GM23338 (cell line): Measurements from ENCODE around the gene NRG3. TPM values are rescaled to one million over a fixed set of nuclear protein-coding genes. Genes with fewer than 3 reads are reported as not detected.

Experiments used
- ATAC-seq: fragments of 200-7000 bp; cut with Tn5 transposase; 3 replicates; pipeline ENCODE4 v1.9.1; 2020
- DNase-seq: peaks from one replicate; pipeline ENCODE4 v3.0.0-alpha.2; 2015; ENCODE audit warnings: low spot score
- H2AFZ ChIP-seq: fragments of 200-600 bp; sonication (generic); 2 replicates; pipeline ENCODE4 v1.8.0; 2016; ENCODE audit warnings: antibody characterized with exemption, mild to moderate bottlenecking, moderate library complexity
- H3F3A ChIP-seq: fragments of 200-600 bp; sonication (generic); replicated peaks from 2 replicates; pipeline ENCODE4 v1.8.0; 2017; ENCODE audit warnings: antibody characterized with exemption, mixed run types, low read depth
- H3K27ac ChIP-seq: fragments of 200-600 bp; sonication (generic); 2 replicates; pipeline ENCODE4 v1.6.1; 2016; ENCODE audit warnings: low read depth
- H3K27me3 ChIP-seq: fragments of 200-600 bp; sonication (generic); 2 replicates; pipeline ENCODE4 v1.8.0; 2016; ENCODE audit warnings: mild to moderate bottlenecking, mixed run types, moderate library complexity; ENCODE audit not compliant: insufficient read depth
- H3K36me3 ChIP-seq: fragments of 200-600 bp; sonication (generic); 2 replicates; pipeline ENCODE4 v1.8.0; 2016; ENCODE audit warnings: mild to moderate bottlenecking; ENCODE audit not compliant: insufficient read depth
- H3K4me1 ChIP-seq: fragments of 200-600 bp; sonication (generic); 2 replicates; pipeline ENCODE4 v1.8.0; 2016; ENCODE audit warnings: mild to moderate bottlenecking, moderate library complexity; ENCODE audit not compliant: insufficient read depth
- H3K4me2 ChIP-seq: fragments of 200-600 bp; sonication (generic); 2 replicates; pipeline ENCODE4 v1.7.1; 2017; ENCODE audit warnings: mixed run types
- H3K4me3 ChIP-seq: fragments of 200-600 bp; sonication (generic); 2 replicates; pipeline ENCODE4 v1.6.1; 2016; ENCODE audit warnings: mixed run types
- H3K79me2 ChIP-seq: fragments of 200-600 bp; sonication (generic); replicated peaks from 2 replicates; pipeline ENCODE4 v1.8.0; 2017; ENCODE audit warnings: mild to moderate bottlenecking; ENCODE audit not compliant: insufficient read depth
- H3K9me2 ChIP-seq: fragments of 200-600 bp; sonication (generic); 2 replicates; pipeline ENCODE4 v1.8.0; 2017; ENCODE audit not compliant: insufficient read depth
- H4K20me1 ChIP-seq: fragments of 200-600 bp; sonication (generic); replicated peaks from 2 replicates; pipeline ENCODE4 v1.8.0; 2017; ENCODE audit warnings: mild to moderate bottlenecking; ENCODE audit not compliant: insufficient read depth
- H3K27ac Mint-ChIP-seq: 2 replicates; pipeline ENCODE4 v1.8.0; 2020; ENCODE audit warnings: inconsistent platforms, mild to moderate bottlenecking, moderate library complexity, mixed read lengths
- H3K27me3 Mint-ChIP-seq: 3 replicates; pipeline ENCODE4 v1.8.0; 2022; ENCODE audit warnings: low read depth, mild to moderate bottlenecking, moderate library complexity, mixed read lengths, inconsistent platforms; ENCODE audit not compliant: insufficient read depth, poor library complexity
- H3K36me3 Mint-ChIP-seq: 3 replicates; pipeline ENCODE4 v1.8.0; 2021; ENCODE audit warnings: low read depth, mild to moderate bottlenecking, inconsistent platforms, moderate library complexity, mixed read lengths
- H3K4me1 Mint-ChIP-seq: 3 replicates; pipeline ENCODE4 v1.8.0; 2020; ENCODE audit warnings: mild to moderate bottlenecking, inconsistent platforms, mixed read lengths
- H3K4me3 Mint-ChIP-seq: 3 replicates; pipeline ENCODE4 v1.8.0; 2021; ENCODE audit warnings: moderate library complexity, mild to moderate bottlenecking, inconsistent platforms, mixed read lengths
- H3K9me3 Mint-ChIP-seq: 3 replicates; pipeline ENCODE4 v1.8.0; 2020; ENCODE audit warnings: moderate library complexity, mild to moderate bottlenecking, inconsistent platforms, mixed read lengths
- CREB1 ChIP-seq: fragments of 250-450 bp; sonication (Bioruptor Pico); IDR thresholded peaks from 2 replicates; pipeline ENCODE4 v1.5.0; 2020; ENCODE audit warnings: low read depth, mild to moderate bottlenecking, moderate library complexity
- EZH2 ChIP-seq: fragments of 200-600 bp; sonication (generic); IDR thresholded peaks from one replicate; pipeline ENCODE4 v1.8.0; 2017; ENCODE audit warnings: antibody characterized with exemption, mild to moderate bottlenecking, low read depth; ENCODE audit not compliant: unreplicated experiment
- polyA plus RNA-seq: library from polyadenylated mRNA; unstranded; fragments of >200 nt; fragmentation: Nextera tagmentation; extraction: Ambion mirVana; gene quantifications from 2 replicates; pipeline ENCODE4 v1.2.1, GENCODE V29; 2016
- total RNA-seq: library from RNA; depleted of rRNA; stranded (reverse); fragments of >200 nt; shearing (Covaris generic); gene quantifications from 2 replicates; pipeline ENCODE4 v1.2.3, GENCODE V29; 2014
- TF ChIP-seq, protein P1 (sequence below), 2 experiments: fragments of 200-600 bp in 1 of 2; sonication (generic) in 1 of 2; conservative IDR thresholded peaks; 2 replicates each; pipeline versions ENCODE4 v1.5.1 to v1.6.1; 2016 to 2017; ENCODE audit warnings: antibody characterized with exemption in 2 of 2, low read depth in 2 of 2, mild to moderate bottlenecking in 2 of 2, moderate library complexity in 1 of 2
- TF ChIP-seq, protein P2 (sequence below): IDR thresholded peaks from one replicate; pipeline ENCODE4 v1.6.1; 2018; ENCODE audit warnings: antibody characterized with exemption; ENCODE audit not compliant: unreplicated experiment
- TF ChIP-seq, protein P3 (sequence below): fragments of 250-450 bp; sonication (Bioruptor Pico); IDR thresholded peaks from 2 replicates; pipeline ENCODE4 v1.5.0; 2020; ENCODE audit warnings: mild to moderate bottlenecking, moderate library complexity

NRG3 gene
- total and polyA plus RNA-seq, 2 experiments from 2014 or later: 1.9 to 3.9 TPM

DNA sequence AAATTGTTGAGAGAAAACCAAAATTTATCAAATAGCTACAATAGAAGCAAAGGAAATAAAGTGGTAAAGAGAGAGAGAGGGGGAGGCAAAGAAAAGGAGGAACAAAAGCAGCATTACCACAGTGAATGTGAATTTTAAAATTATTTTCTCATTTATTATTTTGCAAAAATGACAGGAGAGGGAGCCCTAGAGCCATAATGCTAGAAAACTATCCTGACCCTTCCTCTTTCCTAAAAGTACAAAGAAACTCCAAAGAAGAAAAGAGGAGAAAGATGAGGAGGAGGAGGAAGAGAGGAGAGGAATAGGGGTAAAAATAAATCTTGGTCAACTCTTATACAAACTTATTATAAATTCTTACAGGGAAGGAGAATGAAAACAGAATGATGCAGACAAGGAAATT, 921.5 kb downstream of the NRG3 start:
- Histone ChIP-seq H3K4me1 (no peaks in the 10 kb centered on the region), H3K4me3 (no peak overlapping the region), H3K79me2 (no peaks in the 10 kb centered on the region), H3K9me2 (no peaks in the 10 kb centered on the region; the same call in 1 of the 2 replicates), H3K27me3 (no peaks in the 10 kb centered on the region), H2AFZ (no peak overlapping the region), H4K20me1 (no peaks in the 10 kb centered on the region), H3K4me2 (no peak overlapping the region), H3K27ac (no peak overlapping the region), H3F3A (no peaks in the 10 kb centered on the region), H3K36me3 (no peaks in the 10 kb centered on the region)
- no peak overlapping the region for H3K27ac Mint-ChIP-seq
- H3K36me3 Mint-ChIP-seq: no peaks in the 10 kb centered on the region
- TF ChIP-seq, protein P1, sequence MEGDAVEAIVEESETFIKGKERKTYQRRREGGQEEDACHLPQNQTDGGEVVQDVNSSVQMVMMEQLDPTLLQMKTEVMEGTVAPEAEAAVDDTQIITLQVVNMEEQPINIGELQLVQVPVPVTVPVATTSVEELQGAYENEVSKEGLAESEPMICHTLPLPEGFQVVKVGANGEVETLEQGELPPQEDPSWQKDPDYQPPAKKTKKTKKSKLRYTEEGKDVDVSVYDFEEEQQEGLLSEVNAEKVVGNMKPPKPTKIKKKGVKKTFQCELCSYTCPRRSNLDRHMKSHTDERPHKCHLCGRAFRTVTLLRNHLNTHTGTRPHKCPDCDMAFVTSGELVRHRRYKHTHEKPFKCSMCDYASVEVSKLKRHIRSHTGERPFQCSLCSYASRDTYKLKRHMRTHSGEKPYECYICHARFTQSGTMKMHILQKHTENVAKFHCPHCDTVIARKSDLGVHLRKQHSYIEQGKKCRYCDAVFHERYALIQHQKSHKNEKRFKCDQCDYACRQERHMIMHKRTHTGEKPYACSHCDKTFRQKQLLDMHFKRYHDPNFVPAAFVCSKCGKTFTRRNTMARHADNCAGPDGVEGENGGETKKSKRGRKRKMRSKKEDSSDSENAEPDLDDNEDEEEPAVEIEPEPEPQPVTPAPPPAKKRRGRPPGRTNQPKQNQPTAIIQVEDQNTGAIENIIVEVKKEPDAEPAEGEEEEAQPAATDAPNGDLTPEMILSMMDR (conservative IDR thresholded peaks at IDR 0.05; ENCODE audit: low read depth in 2 of 2): peak in 1 of 2 experiments; percentile 53; a peak in 3 of 4 replicates
- no peak for TF ChIP-seq EZH2
- TF ChIP-seq, protein P2, sequence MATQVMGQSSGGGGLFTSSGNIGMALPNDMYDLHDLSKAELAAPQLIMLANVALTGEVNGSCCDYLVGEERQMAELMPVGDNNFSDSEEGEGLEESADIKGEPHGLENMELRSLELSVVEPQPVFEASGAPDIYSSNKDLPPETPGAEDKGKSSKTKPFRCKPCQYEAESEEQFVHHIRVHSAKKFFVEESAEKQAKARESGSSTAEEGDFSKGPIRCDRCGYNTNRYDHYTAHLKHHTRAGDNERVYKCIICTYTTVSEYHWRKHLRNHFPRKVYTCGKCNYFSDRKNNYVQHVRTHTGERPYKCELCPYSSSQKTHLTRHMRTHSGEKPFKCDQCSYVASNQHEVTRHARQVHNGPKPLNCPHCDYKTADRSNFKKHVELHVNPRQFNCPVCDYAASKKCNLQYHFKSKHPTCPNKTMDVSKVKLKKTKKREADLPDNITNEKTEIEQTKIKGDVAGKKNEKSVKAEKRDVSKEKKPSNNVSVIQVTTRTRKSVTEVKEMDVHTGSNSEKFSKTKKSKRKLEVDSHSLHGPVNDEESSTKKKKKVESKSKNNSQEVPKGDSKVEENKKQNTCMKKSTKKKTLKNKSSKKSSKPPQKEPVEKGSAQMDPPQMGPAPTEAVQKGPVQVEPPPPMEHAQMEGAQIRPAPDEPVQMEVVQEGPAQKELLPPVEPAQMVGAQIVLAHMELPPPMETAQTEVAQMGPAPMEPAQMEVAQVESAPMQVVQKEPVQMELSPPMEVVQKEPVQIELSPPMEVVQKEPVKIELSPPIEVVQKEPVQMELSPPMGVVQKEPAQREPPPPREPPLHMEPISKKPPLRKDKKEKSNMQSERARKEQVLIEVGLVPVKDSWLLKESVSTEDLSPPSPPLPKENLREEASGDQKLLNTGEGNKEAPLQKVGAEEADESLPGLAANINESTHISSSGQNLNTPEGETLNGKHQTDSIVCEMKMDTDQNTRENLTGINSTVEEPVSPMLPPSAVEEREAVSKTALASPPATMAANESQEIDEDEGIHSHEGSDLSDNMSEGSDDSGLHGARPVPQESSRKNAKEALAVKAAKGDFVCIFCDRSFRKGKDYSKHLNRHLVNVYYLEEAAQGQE: no peak
- no peak overlapping the region for H3K4me3 Mint-ChIP-seq
- H3K9me3 Mint-ChIP-seq: no peaks in the 10 kb centered on the region
- peaks cover 2% of the 10 kb centered on the region; the same call in 1 of the 3 replicates for H3K4me1 Mint-ChIP-seq
- H3K27me3 Mint-ChIP-seq: peaks cover 2% of the 10 kb centered on the region
- peak; percentile 29 for DNase-seq
- ATAC-seq: no peak

DNA sequence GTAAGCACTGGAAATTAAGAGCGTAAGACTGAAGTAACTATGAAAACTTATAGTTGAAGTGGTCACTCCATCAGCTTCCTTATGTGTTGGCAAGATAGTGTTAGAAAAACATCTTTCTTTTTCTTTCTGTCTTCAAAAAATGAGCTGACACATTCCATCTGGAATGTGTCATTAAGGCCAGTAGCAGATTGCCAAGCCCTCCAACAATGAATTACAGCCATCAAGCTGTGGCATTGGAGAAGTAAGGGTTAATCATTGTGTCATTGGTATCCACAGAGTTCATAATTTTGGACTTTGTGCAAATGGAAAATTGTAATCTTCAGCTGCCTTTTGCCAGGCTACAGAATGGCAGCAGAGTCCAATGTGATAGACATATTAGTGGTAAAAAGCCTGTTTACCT, 926.3 kb downstream of the NRG3 start:
- Histone ChIP-seq H3F3A (no peaks in the 10 kb centered on the region), H2AFZ (no peak overlapping the region), H3K27me3 (no peaks in the 10 kb centered on the region), H3K4me1 (no peaks in the 10 kb centered on the region), H3K9me2 (no peaks in the 10 kb centered on the region; the same call in 1 of the 2 replicates), H3K4me2 (no peak overlapping the region), H3K4me3 (no peak overlapping the region), H3K79me2 (no peaks in the 10 kb centered on the region), H3K27ac (no peak overlapping the region), H3K36me3 (no peaks in the 10 kb centered on the region), H4K20me1 (no peaks in the 10 kb centered on the region)
- no peaks in the 10 kb centered on the region for H3K36me3 Mint-ChIP-seq
- no peaks in the 10 kb centered on the region for H3K9me3 Mint-ChIP-seq
- H3K4me1 Mint-ChIP-seq: peaks cover 2% of the 10 kb centered on the region; the same call in 1 of the 3 replicates
- ATAC-seq (no peak), DNase-seq (no peak)
- H3K27me3 Mint-ChIP-seq: peaks cover 4% of the 10 kb centered on the region
- H3K27ac Mint-ChIP-seq: no peak overlapping the region
- H3K4me3 Mint-ChIP-seq: no peak overlapping the region
- no peak for TF ChIP-seq CREB1
- TF ChIP-seq, protein P3, sequence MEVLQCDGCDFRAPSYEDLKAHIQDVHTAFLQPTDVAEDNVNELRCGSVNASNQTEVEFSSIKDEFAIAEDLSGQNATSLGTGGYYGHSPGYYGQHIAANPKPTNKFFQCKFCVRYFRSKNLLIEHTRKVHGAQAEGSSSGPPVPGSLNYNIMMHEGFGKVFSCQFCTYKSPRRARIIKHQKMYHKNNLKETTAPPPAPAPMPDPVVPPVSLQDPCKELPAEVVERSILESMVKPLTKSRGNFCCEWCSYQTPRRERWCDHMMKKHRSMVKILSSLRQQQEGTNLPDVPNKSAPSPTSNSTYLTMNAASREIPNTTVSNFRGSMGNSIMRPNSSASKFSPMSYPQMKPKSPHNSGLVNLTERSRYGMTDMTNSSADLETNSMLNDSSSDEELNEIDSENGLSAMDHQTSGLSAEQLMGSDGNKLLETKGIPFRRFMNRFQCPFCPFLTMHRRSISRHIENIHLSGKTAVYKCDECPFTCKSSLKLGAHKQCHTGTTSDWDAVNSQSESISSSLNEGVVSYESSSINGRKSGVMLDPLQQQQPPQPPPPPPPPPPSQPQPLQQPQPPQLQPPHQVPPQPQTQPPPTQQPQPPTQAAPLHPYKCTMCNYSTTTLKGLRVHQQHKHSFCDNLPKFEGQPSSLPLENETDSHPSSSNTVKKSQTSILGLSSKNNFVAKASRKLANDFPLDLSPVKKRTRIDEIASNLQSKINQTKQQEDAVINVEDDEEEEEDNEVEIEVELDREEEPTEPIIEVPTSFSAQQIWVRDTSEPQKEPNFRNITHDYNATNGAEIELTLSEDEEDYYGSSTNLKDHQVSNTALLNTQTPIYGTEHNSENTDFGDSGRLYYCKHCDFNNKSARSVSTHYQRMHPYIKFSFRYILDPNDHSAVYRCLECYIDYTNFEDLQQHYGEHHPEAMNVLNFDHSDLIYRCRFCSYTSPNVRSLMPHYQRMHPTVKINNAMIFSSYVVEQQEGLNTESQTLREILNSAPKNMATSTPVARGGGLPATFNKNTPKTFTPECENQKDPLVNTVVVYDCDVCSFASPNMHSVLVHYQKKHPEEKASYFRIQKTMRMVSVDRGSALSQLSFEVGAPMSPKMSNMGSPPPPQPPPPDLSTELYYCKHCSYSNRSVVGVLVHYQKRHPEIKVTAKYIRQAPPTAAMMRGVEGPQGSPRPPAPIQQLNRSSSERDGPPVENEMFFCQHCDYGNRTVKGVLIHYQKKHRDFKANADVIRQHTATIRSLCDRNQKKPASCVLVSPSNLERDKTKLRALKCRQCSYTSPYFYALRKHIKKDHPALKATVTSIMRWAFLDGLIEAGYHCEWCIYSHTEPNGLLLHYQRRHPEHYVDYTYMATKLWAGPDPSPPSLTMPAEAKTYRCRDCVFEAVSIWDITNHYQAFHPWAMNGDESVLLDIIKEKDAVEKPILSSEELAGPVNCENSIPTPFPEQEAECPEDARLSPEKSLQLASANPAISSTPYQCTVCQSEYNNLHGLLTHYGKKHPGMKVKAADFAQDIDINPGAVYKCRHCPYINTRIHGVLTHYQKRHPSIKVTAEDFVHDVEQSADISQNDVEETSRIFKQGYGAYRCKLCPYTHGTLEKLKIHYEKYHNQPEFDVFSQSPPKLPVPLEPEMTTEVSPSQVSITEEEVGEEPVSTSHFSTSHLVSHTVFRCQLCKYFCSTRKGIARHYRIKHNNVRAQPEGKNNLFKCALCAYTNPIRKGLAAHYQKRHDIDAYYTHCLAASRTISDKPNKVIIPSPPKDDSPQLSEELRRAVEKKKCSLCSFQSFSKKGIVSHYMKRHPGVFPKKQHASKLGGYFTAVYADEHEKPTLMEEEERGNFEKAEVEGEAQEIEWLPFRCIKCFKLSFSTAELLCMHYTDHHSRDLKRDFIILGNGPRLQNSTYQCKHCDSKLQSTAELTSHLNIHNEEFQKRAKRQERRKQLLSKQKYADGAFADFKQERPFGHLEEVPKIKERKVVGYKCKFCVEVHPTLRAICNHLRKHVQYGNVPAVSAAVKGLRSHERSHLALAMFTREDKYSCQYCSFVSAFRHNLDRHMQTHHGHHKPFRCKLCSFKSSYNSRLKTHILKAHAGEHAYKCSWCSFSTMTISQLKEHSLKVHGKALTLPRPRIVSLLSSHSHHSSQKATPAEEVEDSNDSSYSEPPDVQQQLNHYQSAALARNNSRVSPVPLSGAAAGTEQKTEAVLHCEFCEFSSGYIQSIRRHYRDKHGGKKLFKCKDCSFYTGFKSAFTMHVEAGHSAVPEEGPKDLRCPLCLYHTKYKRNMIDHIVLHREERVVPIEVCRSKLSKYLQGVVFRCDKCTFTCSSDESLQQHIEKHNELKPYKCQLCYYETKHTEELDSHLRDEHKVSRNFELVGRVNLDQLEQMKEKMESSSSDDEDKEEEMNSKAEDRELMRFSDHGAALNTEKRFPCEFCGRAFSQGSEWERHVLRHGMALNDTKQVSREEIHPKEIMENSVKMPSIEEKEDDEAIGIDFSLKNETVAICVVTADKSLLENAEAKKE (CRISPR knock-in tag): no peak
- TF ChIP-seq, protein P2: no peak
